Adipocyte (in vitro differentiated cells): Measurements from ENCODE around the gene NGEF.

ENCODE experiments used
- DNase-seq: peaks from one replicate; pipeline ENCODE4 v3.0.0-alpha.2; 2015; ENCODE audit warnings: low read depth
- H3K27me3 ChIP-seq: replicated peaks from 2 replicates; pipeline ENCODE4 v1.7.0; 2013; ENCODE audit warnings: mild to moderate bottlenecking, low read length, moderate library complexity; ENCODE audit not compliant: control insufficient read depth, insufficient read depth
- H3K36me3 ChIP-seq: 2 replicates; pipeline ENCODE4 v1.7.0; 2013; ENCODE audit warnings: low read length, mild to moderate bottlenecking, moderate library complexity; ENCODE audit not compliant: control insufficient read depth, insufficient read depth, severe bottlenecking
- H3K4me1 ChIP-seq: 2 replicates; pipeline ENCODE4 v1.7.0; 2013; ENCODE audit warnings: mild to moderate bottlenecking, low read length, moderate library complexity; ENCODE audit not compliant: control insufficient read depth, insufficient read depth
- H3K4me3 ChIP-seq: 2 replicates; pipeline ENCODE4 v1.7.0; 2013; ENCODE audit warnings: mild to moderate bottlenecking, low read length, moderate library complexity
- H3K9ac ChIP-seq: 2 replicates; pipeline ENCODE4 v1.7.0; 2013; ENCODE audit warnings: mild to moderate bottlenecking, low read length, moderate library complexity
- H3K9me3 ChIP-seq: 2 replicates; pipeline ENCODE4 v1.7.0; 2013; ENCODE audit warnings: mild to moderate bottlenecking, low read length, moderate library complexity; ENCODE audit not compliant: control insufficient read depth

The NGEF gene

DNA sequence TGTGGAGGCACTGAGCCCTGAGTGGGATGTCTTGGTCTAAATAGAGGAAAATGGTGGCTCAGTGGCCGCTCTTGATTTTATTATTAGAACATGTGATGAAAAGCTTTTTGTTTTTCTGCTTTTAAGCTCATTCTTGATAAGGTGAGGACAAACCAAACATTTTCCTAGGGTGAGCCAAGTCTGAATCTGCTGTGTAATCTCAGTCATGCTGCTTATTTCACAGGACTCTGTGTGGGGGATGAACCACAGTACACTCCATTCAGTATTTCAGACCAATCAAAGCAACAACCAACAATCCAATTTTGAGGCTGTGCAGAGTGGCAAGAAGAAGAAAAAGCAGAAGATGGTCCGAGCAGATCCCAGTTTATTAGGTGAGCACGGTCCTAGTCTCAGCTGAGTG lies 163.0 kb downstream of the NGEF start:
- Histone ChIP-seq H3K4me3 (no peak overlapping the region), H3K9me3 (no peaks in the 10 kb centered on the region), H3K4me1 (peaks cover 17% of the 10 kb centered on the region), H3K27me3 (no peaks in the 10 kb centered on the region), H3K36me3 (peaks cover 72% of the 10 kb centered on the region), H3K9ac (no peak overlapping the region)
- no peak for DNase-seq

DNA sequence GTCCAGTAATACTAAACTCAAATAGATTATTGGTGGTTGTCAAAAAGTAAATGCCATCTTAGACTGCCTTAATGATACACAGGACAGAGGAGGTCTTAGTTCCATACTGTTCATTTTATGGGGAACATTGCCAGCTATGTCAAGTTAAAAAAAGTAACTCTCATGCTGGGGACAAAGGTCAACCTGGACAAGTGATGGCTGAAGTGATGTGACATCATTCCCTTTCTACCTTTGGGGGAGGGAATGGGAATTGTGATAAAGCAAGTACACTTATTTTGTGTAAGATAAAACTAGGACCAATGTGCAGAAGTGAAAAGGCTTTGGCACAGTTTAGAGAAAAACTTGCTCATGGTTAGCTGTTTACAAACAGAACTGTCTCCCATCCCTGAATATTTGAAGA lies 167.0 kb downstream of the NGEF start:
- Histone ChIP-seq H3K9me3 (no peaks in the 10 kb centered on the region), H3K36me3 (peaks cover 90% of the 10 kb centered on the region), H3K4me3 (no peak overlapping the region), H3K4me1 (peaks cover 3% of the 10 kb centered on the region), H3K9ac (no peak overlapping the region), H3K27me3 (no peaks in the 10 kb centered on the region)
- DNase-seq: no peak

GRCh38 chr2:232843834-232844233 lies 169.2 kb downstream of the NGEF start:
- DNase-seq: no peak

GRCh38 chr2:232842689-232843088 lies 170.4 kb downstream of the NGEF start:
- Histone ChIP-seq H3K4me3 (no peak overlapping the region), H3K9me3 (no peaks in the 10 kb centered on the region), H3K27me3 (no peaks in the 10 kb centered on the region), H3K4me1 (peaks cover 8% of the 10 kb centered on the region), H3K36me3 (peaks cover 81% of the 10 kb centered on the region), H3K9ac (no peak overlapping the region)
- DNase-seq: peak; percentile 24

More at GRCh38 chr2:232843834-232844233, 169.2 kb downstream of the NGEF start:
- Histone ChIP-seq H3K9me3 (no peaks in the 10 kb centered on the region), H3K27me3 (no peaks in the 10 kb centered on the region), H3K4me1 (peaks cover 3% of the 10 kb centered on the region), H3K9ac (no peak overlapping the region), H3K36me3 (peaks cover 91% of the 10 kb centered on the region), H3K4me3 (no peak overlapping the region)

DNA sequence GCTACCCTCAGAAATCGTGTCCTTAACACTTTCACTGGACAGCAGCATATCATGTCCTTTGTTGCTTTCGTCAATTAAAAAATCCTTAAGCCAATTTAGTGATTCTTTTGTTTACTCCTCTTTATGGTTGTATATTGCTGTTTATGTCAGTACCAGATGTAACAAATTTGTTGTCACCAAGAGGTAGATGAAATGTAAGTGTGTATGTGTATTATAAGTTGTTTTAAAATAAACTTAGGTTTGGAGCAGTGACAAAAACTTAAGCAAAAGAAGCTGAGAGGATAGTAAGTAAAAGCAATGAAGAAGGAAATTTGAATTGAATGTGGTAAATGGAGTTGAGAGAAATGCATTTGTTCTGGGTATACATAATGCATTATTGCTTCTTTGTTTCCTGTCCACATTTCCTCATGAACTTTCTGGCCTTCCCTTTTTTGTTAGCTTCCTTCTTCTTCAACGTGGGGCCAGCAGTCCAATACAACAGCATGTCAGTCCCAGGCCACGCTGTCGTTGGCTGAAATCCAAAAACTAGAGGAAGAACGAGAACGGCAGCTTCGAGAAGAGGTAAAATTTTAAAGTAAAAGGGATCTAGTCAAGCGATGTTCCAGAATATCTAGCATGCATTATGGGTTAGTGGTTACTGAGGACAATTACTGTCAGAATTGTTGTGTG lies 173.5 kb downstream of the NGEF start:
- Histone ChIP-seq H3K9me3 (no peaks in the 10 kb centered on the region), H3K27me3 (no peaks in the 10 kb centered on the region), H3K36me3 (peaks cover 71% of the 10 kb centered on the region), H3K4me3 (no peak overlapping the region), H3K4me1 (peaks cover 8% of the 10 kb centered on the region), H3K9ac (no peak overlapping the region)
- DNase-seq: no peak

- Histone ChIP-seq H3K4me1 (peaks cover 8% of the 10 kb centered on the region), H3K27me3 (no peaks in the 10 kb centered on the region), H3K4me3 (no peak overlapping the region), H3K9me3 (no peaks in the 10 kb centered on the region), H3K9ac (no peak overlapping the region), H3K36me3 (peaks cover 73% of the 10 kb centered on the region)
- DNase-seq: no peak
Measured at GRCh38 chr2:232838406-232838874, 174.6 kb downstream of the NGEF start.

DNA sequence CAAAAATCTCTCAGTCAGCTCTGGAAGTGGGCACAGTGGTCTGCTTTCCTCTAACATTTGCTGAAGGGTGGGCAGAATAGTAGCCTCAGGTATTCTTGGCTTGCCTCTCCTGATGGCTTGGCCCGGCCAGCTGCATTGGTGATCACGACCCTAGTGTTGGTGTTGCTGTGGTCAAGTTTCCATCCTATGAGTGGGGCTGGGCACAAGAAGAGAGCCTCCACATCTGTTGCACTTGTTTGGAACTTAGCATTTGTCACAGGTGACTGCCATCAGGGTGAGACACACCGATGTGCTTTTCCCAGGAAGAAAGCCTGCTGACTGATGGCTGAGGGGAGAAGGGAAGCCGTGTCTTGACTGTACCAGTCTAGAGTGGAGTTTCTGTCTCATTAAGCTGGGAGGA lies 176.1 kb downstream of the NGEF start:
- H3K27me3 ChIP-seq: no peaks in the 10 kb centered on the region
- DNase-seq: no peak
- no peak overlapping the region for H3K4me3 ChIP-seq
- peaks cover 5% of the 10 kb centered on the region for H3K4me1 ChIP-seq
- H3K9ac ChIP-seq: no peak overlapping the region
- H3K36me3 ChIP-seq: peaks cover 78% of the 10 kb centered on the region
- no peaks in the 10 kb centered on the region for H3K9me3 ChIP-seq

DNA sequence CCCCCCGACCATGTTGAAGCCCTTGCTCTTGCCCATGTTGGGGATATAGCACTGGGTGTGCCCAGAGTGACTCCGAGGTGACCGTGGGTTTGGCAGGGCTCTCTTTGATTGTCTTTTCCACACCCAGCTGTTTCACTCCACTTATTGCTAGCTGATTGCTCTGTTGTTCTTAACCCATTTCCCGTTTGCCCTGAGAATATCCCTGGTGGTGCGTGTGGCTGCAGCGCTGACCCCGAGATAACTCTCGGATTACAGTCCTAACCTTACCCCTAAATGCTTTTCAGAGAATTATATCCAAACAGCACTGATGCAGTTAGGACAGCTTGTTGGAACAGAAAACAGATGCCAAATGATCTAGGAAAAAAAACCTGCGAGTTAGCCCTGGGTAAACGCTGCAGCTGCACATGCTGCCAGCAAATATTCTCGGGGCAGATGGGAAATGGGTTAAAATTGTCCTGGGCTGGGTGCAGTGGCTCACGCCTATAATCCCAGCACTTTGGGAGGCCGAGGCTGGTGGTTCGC lies 177.3 kb downstream of the NGEF start:
- Histone ChIP-seq H3K4me1 (peaks cover 5% of the 10 kb centered on the region), H3K36me3 (peaks cover 80% of the 10 kb centered on the region), H3K4me3 (no peak overlapping the region), H3K27me3 (no peaks in the 10 kb centered on the region), H3K9me3 (no peaks in the 10 kb centered on the region), H3K9ac (no peak overlapping the region)
- no peak for DNase-seq

- H3K36me3 ChIP-seq: peaks cover 75% of the 10 kb centered on the region
- DNase-seq: no peak
- no peak overlapping the region for H3K4me3 ChIP-seq
- no peak overlapping the region for H3K9ac ChIP-seq
- H3K27me3 ChIP-seq: no peaks in the 10 kb centered on the region
- no peaks in the 10 kb centered on the region for H3K9me3 ChIP-seq
- H3K4me1 ChIP-seq: peaks cover 5% of the 10 kb centered on the region
Measured at GRCh38 chr2:232833830-232834229, 179.2 kb downstream of the NGEF start.

DNA sequence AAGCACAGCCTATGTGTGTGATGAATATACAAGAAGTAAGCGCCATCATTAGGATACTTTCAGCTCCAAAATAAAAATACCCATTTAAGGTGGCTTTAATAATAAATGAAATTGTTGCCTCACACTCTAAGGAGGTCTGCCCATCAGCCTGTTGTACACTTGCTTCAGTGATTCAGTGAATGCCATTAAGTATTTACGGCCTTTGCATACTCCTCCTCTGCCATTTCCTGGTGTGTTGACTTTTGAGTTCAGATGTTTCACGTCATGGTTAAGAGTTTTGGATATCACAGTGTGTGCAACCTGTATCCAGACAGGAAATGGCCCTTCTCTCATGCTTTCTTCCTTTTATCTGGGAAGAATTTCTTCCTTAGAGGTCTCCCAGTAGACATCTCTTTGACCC lies 181.6 kb downstream of the NGEF start:
- H3K9ac ChIP-seq: no peak overlapping the region
- H3K9me3 ChIP-seq: no peaks in the 10 kb centered on the region
- no peaks in the 10 kb centered on the region for H3K4me1 ChIP-seq
- H3K4me3 ChIP-seq: no peak overlapping the region
- DNase-seq: no peak
- H3K27me3 ChIP-seq: no peaks in the 10 kb centered on the region
- peaks cover 75% of the 10 kb centered on the region for H3K36me3 ChIP-seq

DNA sequence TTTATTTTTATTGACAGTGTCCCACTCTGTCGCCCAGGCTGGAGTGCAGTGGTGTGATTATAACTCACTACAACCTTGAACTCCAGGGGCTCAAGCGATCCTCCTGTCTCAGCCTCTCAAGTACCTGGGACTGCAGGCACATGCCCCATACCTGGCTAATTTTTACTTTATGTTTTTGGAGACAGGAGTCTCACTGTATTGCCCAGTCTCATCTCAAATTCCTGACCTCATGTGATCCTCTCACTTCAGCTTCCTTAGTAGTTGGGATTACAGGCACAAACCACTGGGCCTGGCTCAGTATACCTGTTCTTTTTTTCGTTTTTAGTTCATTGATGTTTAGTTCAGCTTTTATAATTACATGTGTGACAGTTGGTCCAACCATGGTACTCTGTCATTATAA lies 183.1 kb downstream of the NGEF start:
- peaks cover 72% of the 10 kb centered on the region for H3K36me3 ChIP-seq
- H3K9ac ChIP-seq: no peak overlapping the region
- DNase-seq: no peak
- no peaks in the 10 kb centered on the region for H3K4me1 ChIP-seq
- H3K27me3 ChIP-seq: no peaks in the 10 kb centered on the region
- H3K9me3 ChIP-seq: no peaks in the 10 kb centered on the region
- no peak overlapping the region for H3K4me3 ChIP-seq
